GM18873 (cell line): ENCODE data around the gene C6orf163.

ENCODE experiments used
- ATAC-seq: cut with Tn5 transposase; IDR thresholded peaks from one replicate; pipeline ENCODE4 v1.9.1; 2021; ENCODE audit warnings: mild to moderate bottlenecking, moderate library complexity, moderate number of reproducible peaks; ENCODE audit not compliant: unreplicated experiment, low FRiP score

C6orf163 gene

DNA sequence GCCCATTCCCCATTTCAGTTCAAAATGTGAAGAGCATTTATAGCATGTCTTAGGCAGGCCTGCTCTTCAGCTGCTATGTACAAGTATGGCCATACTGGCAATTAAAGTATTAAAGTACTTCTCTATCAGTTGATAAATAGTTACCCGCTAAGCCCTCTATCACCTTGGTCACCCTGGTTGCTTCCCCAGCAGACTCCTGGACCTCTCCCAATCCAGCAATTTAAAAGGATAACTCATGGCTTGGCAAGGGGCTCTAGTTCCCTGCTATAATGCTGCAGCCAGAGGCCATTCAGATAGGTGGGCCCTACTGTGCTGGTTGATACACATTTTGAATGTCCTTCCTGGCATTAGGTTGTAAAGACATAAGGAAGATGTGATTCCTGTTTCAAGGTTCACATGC lies 7.0 kb downstream of the C6orf163 start:
- ATAC-seq: no peak

DNA sequence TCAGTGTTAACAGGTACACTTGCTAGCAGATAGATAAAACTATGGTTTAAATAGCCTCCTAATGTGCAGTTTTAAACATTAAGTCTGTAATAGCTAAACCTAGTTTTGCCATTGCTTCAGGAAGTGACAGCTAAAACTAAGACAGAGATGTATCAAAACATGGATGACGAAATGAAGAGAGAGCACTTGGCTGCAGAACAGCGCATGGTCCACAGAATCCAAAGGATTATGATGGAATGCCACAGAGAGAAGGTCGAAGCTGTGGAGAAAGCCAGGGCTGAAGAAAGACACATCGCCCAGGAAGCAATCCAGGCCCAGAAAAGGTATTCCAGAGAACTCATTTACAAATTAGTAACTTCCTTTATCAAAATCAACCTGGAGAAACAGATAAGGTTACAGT lies 11.6 kb downstream of the C6orf163 start:
- no peak for ATAC-seq

DNA sequence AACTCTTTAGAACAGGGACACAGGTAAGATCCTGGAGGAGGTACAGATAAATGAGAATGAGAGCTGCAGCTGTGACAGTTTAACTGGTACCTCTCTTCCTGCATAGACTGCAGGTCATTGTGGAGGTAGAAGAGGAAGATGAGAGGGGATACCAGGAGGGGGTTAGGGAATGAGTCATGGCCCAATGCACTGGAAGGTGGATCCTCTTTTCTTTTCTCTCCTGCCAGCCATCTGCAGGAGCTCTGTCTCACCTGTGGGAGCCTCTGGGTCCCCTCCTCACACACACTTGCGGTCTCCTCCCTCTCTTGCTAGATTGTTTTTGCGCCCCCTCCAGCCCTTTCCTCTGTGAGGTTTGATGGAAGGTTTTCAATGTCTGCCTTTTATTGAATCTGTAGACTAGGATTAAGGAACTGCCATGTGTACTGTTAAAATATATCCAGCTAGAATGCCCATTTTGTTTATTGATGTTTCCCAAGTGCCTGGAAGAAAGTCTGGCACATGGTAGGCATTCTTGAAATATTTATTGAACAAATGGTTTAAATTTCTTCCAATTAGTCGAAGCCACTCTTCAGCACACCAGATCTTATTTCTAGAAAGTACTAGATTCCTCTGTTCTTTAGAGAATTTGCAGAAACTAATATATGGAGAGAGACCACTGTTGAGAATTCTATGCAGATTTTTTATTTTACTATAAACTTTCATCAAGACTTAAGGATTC lies 13.0 kb downstream of the C6orf163 start:
- ATAC-seq: no peak

DNA sequence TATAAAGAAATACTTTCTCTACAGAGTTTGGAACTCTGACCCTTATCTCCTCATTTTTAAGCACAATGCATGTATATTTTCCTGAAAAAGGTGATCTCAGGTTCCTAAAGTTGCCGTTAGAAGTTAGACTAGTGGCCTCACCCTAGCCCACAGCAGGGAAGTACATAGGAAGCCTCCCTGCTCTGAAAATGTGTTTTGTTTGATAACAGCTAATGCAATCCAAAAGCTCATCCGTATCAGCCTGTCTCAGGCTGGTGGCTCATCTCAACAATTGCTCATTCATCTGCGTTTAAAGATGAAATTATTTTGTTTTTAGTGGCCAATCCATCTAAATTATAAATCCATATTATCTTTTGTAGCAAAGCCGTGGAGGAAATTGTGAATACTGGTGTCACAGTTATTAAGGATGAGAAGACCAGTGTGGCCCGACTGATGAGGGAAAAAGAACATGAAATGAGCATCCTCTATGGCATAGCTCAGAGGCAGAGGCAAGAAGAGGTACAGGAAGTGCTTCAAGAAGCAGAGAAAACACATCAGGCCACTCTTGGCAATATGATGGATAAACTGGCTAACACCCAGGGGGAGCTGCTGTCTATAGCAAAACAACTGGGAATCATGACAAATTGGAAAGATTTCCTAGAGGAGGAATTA lies 20.1 kb downstream of the C6orf163 start:
- no peak for ATAC-seq

DNA sequence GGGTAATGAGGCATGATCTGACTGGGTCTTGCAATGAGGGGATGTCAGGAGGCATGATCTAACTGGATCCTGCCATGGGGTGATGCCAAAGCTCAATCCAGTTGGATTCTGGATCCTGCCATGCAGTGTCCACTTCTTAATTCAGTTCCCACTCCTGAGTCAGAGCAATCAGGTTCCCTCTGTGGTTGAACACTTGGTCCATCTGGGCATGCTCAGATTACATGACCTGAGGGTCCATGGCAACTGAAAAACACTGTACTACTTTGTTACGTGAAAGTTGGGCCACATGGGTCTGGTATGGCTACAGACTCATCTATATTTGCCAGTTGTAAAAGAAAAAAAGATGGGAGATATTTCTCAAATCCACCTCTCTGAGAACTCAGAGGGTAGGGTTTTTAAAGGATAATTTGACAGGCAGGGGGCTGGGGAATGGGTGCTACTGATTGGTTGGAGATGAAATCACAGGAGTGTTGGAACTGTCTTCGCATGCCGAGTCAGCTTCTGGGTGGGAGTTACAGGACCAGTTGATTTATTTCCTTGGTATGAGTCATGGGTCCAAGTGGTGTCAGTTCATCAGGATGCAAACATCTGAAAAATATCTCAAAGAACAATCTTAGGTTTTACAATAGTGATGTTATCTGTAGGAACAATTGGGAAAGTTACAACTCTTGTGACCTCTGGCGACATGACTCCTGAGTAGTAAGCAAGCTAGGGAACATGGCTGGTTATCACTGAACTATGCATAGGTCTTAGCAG lies 21.6 kb downstream of the C6orf163 start:
- ATAC-seq: no peak

DNA sequence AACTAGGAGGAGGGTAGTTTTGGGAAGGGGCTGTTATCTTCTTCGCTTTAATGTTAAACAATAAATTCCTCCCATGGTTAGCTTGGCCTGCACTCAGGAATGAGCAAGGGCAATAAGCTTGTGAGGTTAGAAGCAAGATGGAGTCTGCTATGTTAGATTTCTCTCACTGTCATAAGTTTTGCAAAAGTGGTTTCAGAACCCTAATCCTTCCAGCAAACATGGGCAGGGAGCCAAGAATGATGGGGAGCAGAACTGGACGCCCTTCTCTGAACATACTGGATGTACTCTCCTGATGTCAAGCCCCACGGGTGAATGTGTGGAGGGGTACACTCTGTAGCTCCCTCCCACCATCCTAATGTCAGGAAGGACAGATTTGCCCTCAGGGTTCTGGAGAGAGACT lies 22.3 kb downstream of the C6orf163 start:
- ATAC-seq: no peak

DNA sequence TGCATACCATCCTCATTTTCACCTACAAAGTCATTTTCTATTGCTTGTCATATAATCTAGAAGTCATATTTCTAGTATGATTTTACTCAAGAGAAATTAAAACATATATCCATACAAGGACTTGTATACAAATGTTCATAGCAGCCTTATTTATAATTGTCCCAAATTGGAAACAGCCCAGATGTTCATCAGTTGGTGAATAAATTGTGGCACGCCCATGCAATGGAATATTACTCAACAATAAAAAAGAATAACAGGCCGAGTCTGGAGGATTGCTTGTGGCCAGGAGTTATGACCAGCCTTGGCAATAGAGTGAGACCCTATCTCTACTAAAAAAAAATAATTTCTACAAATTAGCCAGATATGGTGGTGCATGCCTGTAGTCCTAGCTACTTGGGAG lies 28.8 kb downstream of the C6orf163 start:
- ATAC-seq: no peak

DNA sequence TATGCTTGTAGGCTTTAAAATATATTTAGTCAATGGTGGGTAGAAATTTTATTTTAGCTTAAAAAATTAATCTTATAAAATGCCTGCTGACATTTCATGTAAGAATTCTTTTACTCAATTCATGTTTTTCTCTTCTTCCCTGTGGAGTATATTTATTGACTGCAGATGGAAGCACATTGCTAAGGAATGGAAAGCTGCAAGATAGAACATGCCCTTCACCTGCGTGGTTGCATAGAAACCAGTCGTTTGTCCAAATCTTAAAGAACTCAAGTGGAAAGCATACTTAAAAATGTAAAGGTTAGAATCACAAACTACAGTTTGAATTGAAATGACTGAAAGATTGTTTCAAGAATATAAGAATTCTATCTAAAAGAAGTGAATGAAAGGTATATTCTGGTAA lies 30.7 kb downstream of the C6orf163 start:
- no peak for ATAC-seq

DNA sequence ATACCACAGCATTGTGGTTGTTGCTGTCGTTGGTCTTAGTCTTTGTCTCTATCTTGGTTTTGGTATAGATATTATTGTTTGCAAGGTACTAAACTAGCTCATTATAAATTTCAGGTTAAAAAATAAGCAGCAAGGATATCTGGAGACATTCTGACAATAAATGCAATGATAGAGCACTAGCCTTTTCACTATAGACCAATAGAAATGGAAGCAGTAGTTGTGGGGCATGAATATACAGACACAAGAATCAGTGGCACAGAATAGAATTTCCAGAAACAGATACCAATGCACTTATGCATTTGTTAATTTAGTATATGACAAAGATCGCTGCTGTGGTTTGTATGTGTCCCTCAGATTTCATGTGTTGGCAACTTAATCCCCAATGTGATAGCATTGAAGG lies 32.0 kb downstream of the C6orf163 start:
- ATAC-seq: no peak

DNA sequence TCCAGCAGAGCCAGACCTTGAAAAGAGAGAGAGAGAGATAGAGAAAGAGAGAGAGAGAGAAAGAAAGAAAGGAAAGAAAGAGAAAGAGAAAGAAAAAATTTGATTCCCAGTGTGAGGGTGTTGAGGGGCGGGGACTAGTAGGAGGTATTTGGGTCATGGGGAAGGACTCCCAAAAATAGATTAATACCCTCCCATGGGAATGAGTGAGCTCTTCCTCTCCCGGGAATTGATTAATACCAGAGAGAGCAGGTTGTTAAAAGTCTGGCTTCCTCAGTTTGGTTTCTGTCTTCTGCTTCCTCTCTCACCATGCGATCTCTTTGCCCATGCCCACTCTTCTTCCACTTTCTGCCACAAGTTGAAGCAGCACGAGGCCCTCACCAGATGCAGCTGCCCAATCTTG lies 34.3 kb downstream of the C6orf163 start:
- ATAC-seq: no peak

DNA sequence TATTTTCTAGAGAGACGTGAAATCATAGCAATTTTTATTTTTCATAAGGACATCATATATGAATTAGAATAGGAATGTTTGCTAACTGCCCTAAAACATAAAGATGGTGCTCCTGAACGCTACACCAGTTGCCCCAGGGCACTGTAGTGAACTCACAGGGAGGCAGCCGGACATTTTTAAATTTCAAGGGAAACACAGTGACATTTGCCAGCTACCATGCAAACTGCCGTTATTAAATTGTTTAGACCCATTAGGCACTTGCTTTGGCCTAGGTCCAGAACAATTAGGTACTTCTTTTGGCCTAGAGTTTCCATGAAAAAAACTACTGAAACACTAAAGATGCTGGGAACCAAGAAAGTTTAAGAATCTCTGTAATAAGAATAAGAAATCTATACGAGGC lies 38.2 kb downstream of the C6orf163 start:
- no peak for ATAC-seq

DNA sequence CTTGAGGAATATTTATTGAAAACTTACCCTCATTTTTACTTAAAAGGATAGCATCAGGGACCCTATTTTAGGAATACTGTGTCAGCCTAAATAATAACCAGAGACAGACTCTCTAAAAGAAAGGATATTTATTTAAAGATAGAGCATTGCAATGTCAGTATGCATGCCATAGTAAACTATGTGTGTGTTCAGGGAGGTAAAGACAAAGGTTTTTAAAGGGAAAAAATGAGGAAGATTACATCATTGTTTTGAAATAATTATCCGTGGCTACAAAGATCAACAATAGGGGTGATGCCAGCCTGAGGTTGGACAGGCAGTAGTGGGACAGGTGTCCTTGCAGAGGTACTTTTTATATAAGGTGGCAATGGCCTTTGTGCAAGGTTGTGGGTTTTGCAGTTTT lies 39.4 kb downstream of the C6orf163 start:
- ATAC-seq: no peak

DNA sequence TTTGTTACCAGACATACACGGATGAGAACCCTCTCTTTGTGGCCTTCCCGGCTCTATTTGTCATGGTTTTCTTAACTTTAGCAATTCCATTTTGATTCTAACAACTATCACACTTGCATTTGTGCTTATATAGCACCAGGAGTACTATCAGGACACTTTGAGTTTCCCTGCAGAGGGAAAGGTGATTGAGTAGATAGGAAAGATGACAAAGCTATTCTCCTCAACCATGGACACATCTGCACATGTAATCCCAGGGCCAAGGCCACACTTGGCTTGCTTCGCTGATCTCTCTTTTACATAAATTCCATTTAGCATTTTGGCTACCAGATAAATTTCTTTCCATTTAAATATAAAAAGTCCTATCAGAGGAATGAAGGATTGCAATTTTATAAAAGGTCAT lies 39.8 kb downstream of the C6orf163 start:
- ATAC-seq: no peak

DNA sequence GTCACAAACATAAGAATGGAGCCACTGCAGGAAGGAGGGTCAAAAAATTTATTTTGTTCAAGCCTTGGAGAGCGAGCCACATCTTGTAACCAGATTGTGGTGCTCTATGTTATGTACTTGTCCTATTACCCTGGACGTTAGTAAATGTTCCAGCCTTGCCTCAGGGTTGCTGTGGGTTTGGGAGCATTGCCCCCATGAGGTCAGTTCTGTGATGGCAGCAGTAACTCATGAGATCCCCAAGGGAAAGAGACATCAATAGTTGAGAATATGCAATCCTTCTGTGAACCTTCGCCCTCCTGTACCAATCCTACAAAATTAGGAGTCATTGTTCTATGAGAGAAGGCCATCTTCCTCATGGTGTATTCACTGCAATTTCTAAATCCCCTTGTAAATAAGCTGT lies 46.7 kb downstream of the C6orf163 start:
- no peak for ATAC-seq

DNA sequence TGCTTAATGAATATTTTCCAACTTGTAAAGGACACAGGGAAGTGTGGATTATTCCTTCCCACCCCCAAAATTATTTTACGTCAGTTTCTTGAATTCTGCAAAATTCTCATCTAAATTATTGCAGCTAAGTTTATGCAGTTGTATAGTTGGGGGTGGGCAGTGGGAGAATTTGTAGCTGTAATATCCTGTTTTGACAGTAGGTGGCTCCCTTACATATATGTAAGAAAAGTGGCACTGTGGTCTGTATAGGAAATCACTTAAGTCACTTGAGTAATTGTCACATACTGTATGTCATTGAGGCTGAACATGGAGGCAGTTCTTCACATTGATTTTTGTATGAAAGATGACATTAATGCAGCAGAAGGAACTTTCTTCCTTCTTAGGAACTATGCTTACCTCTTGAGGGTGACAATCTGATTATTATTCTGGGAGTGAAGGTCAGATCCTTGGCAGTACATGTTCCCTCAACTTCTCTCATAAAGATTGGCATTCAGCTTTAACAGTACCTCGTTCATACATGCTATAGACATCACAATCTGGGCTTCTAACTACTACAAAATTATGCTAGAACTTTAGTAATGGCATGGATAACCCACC lies 48.5 kb downstream of the C6orf163 start:
- peak; percentile 65 for ATAC-seq

DNA sequence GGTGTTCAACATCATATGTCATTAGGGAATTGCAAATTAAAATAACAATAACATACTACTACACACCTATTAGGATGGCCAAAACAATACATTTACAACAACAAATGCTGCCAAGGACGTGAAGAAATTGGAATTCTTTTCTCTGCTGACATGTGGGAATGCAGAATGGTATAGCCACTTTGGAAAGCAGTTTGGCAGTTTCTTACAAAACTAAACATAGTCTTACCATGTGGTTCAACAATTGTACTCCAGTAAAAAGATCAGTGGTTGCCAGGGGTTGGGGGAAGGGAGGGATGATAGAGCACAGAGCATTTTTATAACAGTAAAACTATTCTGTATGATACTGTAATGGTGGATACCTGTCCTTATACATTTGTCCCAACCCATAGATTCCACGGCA lies 50.8 kb downstream of the C6orf163 start:
- no peak for ATAC-seq

DNA sequence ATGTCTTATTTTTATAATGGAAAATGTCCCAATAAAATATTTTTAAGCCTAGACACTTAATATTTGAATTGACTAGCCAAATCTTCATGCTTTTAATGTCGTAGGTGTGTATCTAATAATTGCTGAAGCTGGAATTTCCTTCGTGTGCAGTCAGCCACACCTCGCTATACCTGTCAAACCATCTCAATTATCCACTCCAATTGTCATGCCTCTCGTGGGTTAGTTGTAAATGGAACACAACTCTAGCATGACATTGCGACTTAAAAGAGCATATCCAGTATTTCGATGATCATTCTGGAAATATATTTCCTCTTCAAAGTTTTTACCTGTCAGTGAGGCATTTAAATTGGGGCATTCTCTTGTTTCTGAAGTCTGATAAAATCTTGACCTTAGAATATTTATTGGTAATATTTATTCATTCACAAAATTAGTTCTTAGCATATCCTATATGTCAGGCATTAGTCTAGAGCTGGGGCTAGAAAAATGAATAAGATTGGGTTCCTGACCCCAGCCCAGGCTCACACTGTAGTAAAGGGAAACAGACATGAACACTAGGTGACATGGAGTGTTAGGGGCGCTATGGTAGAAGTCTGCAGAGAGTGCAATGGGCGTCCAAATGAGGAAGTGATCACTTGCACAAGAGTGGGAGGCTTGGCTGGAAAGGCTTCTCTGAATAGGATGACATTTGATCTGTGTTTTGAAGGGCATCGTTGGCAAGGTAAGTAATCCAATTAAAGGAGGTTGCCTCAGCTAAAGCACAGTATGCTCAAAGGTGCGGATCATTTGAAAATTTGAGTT lies 52.2 kb downstream of the C6orf163 start:
- ATAC-seq: peak; percentile 71

DNA sequence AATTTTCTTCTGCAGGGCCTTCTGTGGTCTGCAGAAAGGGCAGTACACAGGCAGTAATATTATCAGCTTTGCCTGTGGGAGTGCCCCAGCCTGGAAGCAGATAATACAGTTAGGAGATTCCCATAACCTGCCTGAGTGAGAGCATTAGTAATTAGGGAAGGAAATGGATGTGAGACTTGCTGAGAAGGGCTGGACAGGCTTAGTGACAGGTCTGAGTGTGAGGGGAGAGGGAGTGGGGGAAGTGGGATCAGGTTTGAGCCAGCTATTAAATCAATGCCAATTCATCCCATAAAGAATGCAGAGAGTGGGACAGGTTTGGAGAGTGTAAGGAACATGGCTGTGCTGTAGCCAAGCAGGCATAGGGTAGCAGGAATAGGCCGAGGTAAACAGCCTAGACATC lies 53.0 kb downstream of the C6orf163 start:
- no peak for ATAC-seq

DNA sequence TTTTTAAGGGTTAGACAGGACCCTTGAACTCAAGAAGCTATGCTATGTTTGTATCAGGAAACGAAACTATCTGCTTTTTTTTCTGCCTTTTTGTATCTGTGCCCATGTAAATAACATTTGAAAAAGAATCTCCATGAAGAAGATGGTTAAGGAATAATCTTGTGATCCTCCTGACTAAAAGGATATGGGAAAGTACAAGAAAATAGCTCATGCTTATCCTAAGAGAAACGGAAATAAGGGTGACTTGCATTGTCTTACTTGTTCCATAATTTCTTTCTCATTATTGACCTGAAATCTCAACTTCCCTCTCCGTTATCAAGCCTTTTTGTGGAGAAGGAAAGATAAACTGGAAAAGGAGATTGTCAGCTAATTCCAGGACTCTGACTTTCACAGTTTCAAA lies 57.2 kb downstream of the C6orf163 start:
- no peak for ATAC-seq

DNA sequence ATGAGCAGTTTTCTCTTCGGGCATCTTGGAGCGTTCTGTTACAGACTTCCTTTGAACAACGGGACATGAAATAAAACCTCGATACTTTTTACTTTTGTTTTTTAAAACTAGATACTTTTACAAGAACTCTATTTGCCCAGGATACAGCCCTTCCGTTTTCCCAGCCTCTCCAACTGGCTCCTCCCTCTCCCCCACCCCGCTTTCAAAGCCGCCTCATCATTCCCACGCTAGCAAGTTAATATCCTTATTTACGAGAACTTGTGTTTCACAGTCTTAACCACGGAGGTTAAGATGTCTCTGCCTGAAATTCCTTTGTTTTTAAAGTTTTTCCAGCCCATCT lies 62.9 kb downstream of the C6orf163 start:
- peak; percentile 5 for ATAC-seq
